ENCODE measurements around the gene SMURF2. TPM values are rescaled to one million over a fixed set of nuclear protein-coding genes. Genes with fewer than 3 reads are reported as not detected.
A peak's percentile ranks its signal among the peaks of the same experiment; 100 is the strongest.

Gene SMURF2
- total and polyA plus RNA-seq, 9 of the 15 experiments (the other 6 are each of a cell fraction or from before 2014, with no cell fraction given), result 3.8 to 22.0 (median 14.8) TPM

- TF ChIP-seq CHD2 (IDR thresholded peaks at IDR 0.05; ENCODE audit: low read depth, low read length), result no peak
- TF ChIP-seq NR0B1 (IDR thresholded peaks at IDR 0.05; ENCODE audit: partially characterized antibody), result no peak
- TF ChIP-seq ZBTB33 (CRISPR knock-in tag; IDR thresholded peaks at IDR 0.05), result no peak
- no peak for TF ChIP-seq TBP (optimal IDR thresholded peaks at IDR 0.05; ENCODE audit: low read depth, low read length)
- TF ChIP-seq ILK (tag; IDR thresholded peaks at IDR 0.05; ENCODE audit: borderline replicate concordance, low read depth), result no peak
- TF ChIP-seq KLF13 (tag; IDR thresholded peaks at IDR 0.05; ENCODE audit: borderline replicate concordance, low read depth), result no peak
- TF ChIP-seq EP300 (IDR thresholded peaks at IDR 0.05; ENCODE audit: low read length), result no peak
- no peak for TF ChIP-seq PYGO2 (tag; IDR thresholded peaks at IDR 0.05)
- TF ChIP-seq RAD21 (CRISPR knock-in tag; conservative IDR thresholded peaks at IDR 0.05 in 1 of 2, IDR thresholded peaks at IDR 0.05 in 1 of 2), result no peak
- no peak for TF ChIP-seq ZFP36 (IDR thresholded peaks at IDR 0.05; ENCODE audit: low read depth, low read length, partially characterized antibody)
- TF ChIP-seq POLR3G (IDR thresholded peaks at IDR 0.05; ENCODE audit: extremely low read depth, insufficient read length, insufficient replicate concordance), result no peak
- TF ChIP-seq FOXJ3 (CRISPR knock-in tag; IDR thresholded peaks at IDR 0.05), result no peak
- no peak for TF ChIP-seq PURB (CRISPR knock-in tag; IDR thresholded peaks at IDR 0.05; ENCODE audit: low read depth)
- TF ChIP-seq SP1 (CRISPR knock-in tag; IDR thresholded peaks at IDR 0.05), result peak; percentile 91
- no peak for TF ChIP-seq HOXB6 (CRISPR knock-in tag; IDR thresholded peaks at IDR 0.05; ENCODE audit: borderline replicate concordance)
- peak; percentile 93 for TF ChIP-seq GTF2A2 (tag; IDR thresholded peaks at IDR 0.05)
- TF ChIP-seq ATF2 (CRISPR knock-in tag; IDR thresholded peaks at IDR 0.05), result 0 out of 2 replicates have a peak, but pooled peaks have one; percentile 25
- no peak for TF ChIP-seq DIDO1 (tag; IDR thresholded peaks at IDR 0.05; ENCODE audit: low read depth)
- TF ChIP-seq GTF3C2 (IDR thresholded peaks at IDR 0.05; ENCODE audit: borderline replicate concordance, extremely low read depth, insufficient read length), result no peak
- TF ChIP-seq TAF9B (IDR thresholded peaks at IDR 0.05; ENCODE audit: partially characterized antibody), result peak; percentile 92
- no peak for TF ChIP-seq ZNF79 (CRISPR knock-in tag; IDR thresholded peaks at IDR 0.05; ENCODE audit: low read depth)
- TF ChIP-seq ZNF408 (CRISPR knock-in tag; IDR thresholded peaks at IDR 0.05; ENCODE audit: low read depth), result no peak
These were observed 155.9 kb downstream of the SMURF2 start, which contains the start of gene DDX5 (continued) for GRCh38 chr17:64506201-64506575.

All from K562 (cell line).